Fibroblast of peridontal ligament (primary cell): ENCODE results near the gene RNLS.
"Not testable (repeated sequence)": the region's sequence is repeated elsewhere in the genome, so short reads cannot be mapped to it uniquely, and the experiment has no call there.

Experiments used
- DNase-seq: peaks from one replicate; pipeline ENCODE4 v3.0.0-alpha.2; 2010; ENCODE audit errors: extremely low read depth

The RNLS gene

DNA sequence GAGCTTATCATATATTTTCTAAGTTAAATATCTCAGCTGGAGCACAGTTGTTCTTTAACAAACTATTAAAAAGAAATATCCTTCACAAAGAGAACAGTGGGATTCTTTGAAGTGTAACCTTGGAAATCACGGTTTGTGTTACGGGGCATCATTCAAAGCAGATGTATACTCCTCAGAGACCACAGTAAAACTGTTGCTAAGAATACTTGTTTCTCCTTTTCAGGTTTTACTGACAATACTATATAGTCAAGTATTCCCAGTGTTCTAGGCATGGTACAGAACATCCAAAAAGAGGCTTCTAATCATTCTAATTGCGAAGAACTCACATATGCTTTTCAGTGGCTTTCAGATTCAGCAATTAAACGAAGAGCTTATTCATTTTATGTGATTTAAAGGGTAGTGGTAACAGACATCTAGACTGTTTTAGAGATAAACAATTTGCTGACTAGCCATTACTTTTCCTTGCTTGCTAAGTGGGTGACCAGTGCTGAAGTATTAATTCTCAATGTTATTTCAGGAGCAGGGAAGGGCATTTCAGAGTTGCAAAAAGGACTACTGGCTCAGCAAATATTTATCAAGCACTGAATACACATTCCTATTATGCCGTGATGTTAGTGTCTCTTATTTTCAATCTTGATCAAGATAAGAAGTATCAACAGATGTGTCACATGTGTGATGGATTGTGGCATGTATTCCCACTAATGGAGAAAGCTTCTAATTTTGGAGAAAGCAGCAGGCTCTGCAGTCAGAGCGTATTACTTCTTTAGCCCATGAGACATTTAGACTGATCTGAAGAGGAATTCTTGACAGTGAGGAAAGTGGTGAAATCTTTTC, 236.8 kb downstream of the RNLS start:
- DNase-seq = no peak

DNA sequence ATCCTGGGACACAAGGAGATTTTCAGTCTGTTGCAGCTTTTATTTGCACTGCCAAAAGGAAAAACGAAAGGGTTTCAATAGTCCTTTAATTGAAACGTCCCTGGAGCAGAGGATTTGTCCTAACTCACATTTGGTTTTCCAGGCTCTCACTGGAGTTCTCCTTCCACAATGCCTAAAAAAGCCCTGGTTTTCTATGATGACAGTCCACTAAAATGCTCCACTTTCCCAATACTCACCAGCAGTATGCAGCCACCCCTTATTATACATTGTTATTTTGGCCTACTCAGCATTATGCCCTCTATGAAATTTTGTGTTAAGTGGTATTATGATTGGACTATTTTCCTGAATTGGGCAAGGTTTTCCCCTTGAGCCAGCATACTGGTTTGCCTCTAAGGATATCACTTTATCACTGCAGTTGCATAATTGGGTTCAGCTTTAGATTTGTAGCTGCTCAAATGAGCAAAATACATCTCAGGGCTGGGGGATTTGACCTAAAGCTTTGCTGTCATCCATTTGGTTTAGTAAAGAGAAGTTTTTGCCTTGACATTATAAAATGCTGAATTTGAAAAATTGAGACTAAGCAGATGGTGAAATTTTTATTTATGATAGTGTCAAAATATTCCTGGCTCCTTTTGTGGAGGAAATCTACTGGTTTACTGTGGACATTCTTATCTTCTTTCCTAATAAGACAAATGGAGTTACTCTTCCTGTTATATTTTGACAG, 239.2 kb downstream of the RNLS start:
- peak; percentile 78 for DNase-seq

DNA sequence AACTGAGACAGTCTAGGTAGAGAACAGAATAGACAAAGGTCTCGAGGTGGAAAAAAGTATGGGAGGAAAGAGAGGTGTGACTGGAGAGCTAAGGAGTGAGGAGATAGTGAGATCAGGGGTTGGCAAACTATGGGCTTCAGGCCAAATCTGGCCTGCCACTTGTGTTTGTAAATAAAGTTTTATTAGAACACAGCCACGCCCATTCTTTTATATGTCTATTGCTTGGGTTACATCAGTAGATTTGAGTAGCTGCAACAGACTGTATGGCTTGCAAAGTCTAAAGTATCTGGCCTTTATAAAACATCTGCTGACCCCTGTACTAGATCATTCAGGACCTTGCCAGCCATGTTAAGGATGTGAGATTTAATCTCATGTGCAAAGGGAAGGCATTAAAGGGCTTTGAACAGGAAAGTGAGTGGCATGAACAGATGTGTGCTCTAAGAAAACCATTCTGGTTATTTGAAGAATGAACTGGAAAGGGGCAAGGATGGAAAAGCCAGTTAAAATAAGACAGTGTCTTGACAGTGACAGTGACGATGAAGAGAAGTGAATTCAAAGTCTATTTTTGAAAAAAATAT, 240.3 kb downstream of the RNLS start:
- no peak for DNase-seq

DNA sequence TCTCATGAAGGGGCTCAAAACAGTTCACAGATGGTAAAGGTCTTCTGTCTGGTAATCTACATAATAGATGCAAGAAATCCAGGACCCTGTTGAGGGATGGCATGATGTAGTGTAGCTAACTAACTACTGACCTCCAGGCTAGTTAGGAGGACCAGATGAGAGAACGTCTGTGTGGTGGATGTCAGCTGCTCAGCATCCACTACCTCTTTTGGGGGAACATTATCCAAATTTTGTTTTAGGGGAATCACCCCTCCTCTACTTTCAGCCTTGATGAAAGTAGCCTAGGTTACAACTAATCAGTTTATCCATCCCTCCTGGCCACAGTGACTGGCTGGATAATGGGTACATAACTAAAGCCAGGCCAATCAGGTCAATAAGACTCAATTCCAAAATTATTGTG, 246.0 kb downstream of the RNLS start:
- DNase-seq = no peak

DNA sequence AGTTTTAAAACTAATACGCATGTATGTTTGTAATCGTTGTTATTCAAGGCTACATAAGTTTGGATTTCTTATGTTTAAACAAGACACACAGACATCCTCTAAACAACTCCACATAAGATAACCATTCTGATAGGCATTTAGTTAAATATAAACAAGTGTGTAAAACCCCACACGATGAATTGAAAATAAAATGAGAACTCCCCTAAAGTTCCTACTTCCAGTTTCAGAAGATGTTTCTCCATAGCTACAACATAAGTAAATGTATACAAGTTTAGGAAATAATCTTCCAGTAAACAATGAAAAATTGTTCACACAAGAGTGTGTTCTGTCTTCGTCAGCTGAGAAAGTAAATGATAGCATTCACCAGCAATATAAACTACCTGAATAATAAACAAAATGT, 246.8 kb downstream of the RNLS start:
- no peak for DNase-seq

DNA sequence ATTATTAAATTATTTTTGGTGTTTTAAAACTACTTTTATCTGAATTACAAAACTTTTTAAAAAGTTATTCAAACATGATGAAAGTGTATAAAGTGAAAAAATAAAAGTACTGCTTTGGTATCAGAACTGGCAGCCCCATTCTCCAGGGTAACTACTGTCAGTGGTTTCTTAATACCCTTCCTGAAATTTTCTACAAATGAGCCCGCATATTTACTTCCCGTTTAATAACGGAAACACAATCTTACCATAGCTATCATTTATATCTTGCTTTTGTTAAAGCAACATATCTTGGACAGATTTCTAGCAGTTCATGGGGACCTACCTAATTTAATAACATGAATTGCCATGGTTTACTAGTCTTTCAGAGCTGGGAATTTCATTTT, 249.9 kb downstream of the RNLS start:
- no peak for DNase-seq

DNA sequence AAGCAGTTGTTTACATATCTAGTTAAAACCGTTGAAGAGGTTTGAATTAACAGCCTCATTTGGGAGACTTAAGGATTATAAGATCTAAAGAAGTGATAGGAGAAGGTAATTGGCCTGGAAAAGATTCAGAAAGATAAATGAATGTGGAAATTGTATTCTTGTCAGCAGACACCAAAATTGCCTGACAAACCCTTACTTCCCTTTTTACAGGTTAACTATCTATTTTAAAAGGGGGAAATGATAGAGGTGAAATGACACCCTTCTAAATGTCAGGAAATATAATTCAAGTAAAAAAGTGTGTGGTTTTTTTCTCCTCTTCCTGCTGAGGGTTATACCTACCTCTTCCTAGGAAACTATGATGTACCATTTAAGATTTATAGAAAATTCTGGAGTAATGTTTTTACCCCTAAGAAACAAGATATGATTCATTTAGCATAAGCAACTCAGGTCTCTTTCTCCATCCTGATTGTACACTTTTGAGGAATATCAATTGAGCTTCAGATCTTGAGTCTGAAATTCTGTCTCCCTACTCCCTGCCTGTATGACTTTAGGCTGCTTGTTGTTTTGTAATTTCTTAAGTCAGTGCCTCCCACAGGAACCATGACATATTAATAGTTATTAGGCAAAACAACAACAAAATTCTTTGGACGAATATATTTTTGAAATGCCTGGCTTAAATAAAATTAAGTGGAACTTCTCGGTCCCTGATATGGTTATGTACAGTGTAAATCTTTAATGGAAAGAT, 250.4 kb downstream of the RNLS start:
- no peak for DNase-seq

DNA sequence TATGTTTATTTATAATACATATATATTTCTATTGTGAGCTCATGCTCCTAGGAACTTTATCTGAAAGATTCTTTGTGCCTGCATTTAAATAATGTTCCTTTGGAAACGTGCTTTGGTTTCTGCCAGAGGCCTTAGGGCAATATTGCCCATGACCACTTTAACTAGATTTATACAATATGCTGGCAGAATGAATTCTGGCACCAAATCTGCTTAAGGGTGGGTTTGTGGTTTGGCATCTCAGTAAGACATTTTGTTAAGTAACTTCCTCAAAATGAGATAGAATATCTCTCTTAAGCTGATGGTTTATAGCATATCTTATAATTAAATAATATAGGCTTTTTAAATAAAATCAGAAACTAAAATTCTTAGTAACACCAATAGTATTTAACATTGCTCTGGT, 252.9 kb downstream of the RNLS start:
- DNase-seq = peak; percentile 15

DNA sequence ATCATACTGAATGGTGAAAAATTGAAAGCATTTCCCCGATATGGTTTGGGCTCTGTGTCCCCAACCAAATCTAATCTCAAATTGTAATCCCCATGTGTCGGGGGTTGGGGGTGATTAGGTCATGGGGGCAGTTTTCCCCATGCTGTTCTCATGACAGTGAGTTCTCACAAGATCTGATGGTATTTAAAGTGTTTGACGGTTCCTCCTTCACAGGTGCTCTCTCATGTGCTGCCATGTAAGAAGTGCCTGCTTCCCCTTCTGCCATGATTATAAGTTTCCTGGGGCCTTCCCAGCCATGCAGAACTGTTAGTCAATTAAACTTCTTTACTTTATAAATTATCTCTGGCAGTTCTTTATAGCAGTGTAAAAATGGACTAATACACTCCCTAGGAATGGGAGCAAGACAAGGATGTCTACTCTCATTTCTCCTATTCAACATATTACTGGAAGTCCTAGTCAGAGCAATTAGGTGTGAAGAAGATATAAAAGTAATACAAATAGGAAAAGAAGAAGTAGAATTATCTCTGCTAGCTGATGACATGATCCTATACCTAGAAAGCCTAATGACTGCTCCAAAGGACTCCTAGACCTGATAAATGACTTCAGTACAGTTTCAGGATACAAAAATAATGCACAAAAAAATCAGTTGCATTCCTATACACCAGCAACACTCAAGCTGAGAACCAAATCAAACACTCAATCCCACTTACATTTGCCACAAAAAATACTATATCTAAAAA, 260.6 kb downstream of the RNLS start:
- DNase-seq = no peak

DNA sequence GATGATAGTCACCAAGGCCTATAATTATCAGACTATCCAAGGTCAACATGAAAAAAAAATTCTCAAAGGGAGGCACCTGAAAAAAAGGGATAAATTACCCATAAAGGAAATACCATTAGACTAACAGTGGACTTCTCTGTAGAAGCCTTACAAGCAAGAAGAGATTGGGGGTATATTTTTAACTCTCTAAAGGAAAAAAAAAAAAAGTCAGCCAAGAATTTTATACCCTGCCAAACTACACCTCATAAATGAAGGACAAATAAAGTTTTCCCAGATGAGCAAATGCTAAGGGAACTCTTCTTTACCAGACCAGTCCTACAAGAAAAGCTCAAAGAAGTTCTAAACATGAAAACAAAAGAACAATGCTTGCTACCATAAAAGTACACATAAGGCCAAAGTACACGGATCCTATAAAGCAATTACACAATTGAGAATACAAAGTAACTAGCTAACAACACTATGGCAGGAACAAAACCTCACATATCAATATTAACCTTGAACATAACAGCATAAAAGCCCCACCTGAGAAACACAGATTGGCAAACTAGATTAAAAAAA, 263.1 kb downstream of the RNLS start:
- DNase-seq = no peak

DNA sequence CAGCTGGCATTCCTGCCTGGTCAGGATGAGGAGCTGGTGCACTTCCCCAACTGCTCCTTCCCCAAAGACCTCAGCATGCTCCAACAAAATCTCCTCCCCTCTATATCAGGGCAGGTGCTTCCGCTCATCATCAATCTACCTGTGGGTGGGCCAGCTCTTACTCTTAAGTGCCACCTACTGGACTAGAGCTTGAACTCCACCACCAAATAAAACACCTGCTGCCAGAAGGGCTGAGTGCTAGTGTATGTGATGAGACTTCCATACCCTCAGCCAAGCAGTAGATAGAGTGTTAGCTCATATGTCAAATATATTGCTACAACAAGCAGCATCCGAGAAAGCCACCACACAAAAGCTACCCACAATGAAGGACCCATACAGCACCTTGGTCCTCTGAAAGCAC, 264.3 kb downstream of the RNLS start:
- no peak for DNase-seq

DNA sequence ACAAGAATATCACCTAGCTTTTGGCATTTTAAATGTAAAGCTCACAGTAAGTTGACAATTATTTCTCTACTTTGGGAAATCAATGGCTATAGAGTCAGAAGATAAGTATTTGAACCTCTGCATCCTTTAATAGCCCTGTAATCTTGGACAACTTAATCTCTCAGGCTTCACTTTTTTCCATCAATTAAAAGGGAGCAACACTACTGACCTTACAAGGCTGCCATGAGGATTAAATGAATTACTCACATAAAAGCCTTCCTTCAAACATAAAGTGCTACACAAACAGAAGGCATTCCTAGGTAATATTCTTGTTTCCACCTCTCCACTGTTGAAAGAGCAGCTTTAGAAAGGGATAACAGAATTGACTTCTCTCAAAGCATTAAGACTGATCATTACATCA, 266.0 kb downstream of the RNLS start:
- no peak for DNase-seq

DNA sequence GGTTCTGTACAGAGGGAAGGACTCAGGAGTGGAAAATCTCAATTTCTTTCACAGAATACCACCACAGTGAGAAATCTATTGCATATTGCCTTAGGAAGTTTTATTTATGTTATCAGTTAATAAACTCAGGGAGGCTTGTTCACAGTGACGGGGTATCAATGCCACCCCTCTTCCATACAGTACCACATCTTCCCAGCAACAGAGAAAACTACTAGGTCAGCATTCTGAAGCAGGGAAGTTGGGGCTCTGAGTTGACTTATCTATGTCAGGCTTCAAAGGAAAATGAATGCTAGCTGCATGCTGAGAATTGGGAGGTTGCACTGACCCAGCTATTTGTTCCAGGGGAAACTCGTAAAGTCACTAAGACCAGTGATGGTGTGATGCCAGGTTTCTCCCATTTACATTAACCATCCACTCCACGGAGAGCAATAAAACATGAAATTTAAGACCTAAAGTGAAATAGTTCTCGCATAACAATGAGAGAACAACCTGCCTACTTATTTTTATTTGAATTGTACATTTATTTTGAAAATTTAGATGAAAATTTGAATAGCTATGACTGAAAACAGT, 266.7 kb downstream of the RNLS start:
- DNase-seq = no peak

DNA sequence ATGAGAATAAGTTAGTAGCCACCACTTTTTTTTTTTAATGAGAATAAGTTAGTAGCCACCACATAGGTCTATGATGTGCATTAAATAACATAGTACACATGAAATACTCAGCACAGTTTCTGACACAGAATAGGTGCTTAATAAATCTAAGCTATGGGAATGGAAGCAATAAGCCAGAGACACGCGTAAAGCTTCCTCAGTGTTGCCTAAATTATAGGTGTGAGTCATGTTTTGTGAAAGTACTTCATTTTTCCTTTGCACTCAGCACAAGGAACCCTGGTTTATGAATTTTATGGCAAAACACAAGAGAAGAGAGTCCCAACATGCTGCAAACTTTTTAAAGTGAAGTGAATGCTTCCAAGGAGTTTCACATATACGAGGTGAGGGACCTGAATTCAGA, 267.4 kb downstream of the RNLS start:
- peak; percentile 4 for DNase-seq

DNA sequence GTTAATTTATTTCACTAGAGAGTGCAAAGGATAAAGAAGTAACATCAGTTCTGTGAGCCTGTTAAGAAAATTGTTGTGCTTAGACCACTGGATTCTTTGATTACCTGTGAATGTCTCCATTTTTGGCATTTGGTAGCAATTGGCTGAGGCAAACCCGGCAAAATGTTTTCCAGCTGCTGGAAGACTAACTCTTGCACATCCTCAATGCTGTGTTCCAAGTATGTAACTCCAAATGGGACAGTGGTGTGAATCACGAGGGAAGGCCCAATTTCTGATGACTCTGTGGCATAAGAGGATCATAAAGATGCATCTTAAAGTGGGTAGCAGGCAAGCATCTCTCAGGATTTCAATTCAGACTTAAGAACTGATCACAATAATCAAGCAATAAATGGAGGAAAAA, 268.8 kb downstream of the RNLS start:
- DNase-seq = peak; percentile 3

DNA sequence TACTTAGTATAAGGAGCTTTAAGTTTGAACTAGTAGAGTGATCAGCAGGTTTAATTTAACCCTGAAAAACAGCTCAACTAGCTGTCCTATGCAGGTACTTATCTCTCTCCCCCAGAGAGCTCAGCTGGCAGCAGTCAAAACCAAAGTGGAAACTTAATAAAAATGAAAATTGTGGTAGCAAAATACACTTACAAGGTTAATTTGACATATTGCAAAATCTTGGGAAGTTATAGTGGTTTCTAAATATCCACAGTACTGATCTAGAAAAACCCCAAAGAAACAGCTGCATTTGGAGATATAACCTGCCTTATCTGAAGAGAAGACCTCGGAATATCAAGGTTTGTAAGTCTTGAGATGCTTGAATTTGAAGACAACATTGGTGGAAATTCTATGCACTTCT, 269.2 kb downstream of the RNLS start:
- no peak for DNase-seq

DNA sequence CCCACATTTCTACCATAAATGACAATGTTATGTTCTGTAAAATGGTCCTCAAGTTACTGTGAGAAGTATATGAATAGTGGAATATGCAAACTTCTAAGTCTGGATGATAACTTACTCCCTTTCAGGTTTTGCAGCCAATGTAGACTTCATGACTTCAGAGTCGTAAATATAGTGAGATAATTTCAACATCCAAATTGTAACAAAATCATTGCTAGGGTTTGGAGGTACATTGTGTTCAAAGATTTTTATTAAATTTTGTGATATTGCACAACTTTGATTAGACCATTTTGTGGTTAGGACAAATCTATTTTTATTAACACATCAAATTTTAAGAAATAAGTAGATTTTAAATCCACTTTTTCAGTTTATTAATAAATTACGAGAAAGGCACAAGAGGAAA, 270.3 kb downstream of the RNLS start:
- DNase-seq = no peak

DNA sequence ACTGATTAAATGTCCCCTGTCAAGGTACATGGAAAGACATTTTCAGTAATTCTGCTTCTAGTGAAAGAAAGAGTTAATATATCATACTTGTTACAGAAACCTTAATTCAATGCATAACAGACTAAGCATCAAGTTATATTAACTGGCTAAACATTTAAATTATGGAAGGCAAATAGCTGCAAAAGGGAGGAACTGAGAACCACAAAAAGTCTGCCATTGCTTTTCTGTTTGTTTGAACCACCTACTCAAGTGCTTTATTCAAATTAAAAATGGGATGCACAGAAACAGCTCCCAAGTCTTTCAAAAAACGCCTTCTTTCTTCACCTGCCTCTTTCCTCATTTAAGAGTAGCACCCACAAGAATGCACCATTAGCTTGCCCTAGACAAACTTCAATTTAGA, 271.9 kb downstream of the RNLS start:
- DNase-seq = no peak

DNA sequence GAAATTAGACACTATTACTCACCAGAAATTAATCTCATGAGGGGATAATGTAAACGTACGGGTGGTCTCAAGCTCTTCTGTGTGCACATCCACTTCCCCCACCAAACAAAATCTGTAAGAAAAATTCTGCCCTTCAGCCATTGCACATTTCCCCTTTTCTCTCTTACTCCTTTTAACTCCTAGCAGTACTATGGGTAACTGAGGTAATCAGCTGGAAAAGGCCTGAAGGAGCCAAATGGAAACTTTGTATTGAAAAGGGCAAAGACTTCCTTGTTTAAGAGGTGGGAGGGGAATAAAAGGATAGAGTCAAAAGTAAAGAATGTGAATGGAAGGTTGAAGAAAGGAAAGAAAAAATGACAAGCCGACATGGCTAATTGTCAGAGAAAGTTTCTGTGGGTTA, 273.8 kb downstream of the RNLS start:
- no peak for DNase-seq

DNA sequence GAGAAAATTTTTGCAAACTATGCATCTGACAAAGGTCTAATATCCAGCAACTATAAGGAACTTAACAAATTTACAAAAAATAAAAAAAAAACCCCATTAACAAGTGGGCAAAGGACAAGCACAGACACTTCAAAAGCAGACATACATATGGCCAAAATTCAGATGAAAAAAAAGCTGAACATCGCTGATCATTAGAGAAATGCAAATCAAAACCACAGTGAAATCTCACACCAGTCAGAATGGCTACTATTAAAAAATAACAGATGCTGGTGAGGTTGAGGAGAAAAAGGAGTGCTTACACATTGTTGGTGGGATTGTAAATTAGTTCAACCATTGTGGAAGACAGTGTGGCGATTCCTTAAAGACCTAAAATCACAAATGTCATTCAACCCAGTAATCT, 274.8 kb downstream of the RNLS start:
- DNase-seq = not testable (repeated sequence)

DNA sequence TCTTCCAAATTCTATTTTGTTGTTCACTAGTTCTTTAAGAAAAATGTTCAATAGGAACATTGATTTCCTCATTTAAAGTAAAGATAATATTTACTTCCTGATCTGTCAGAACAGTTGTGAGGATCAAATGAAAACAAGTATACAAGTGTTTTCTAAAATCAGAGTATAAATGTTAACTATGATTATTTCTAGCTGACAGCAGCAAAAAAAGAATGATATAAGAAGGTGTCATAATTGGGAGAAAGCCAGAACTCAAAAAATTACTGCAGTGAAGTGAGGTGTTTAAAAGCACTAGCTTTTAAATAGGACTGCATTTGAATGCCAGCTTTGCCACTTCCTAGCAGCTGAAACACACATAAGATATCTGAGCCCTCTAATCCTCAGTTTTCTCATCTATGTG, 283.3 kb downstream of the RNLS start:
- DNase-seq = no peak
